Smooth muscle cell (in vitro differentiated cells): Measurements from ENCODE around the gene FCN3. TPM values are rescaled to one million over a fixed set of nuclear protein-coding genes. Genes with fewer than 3 reads are reported as not detected.

ENCODE experiments used
- DNase-seq: peaks from one replicate; lab custom pipeline; 2025; ENCODE audit not compliant: unreplicated experiment; lab: John Stamatoyannopoulos, UW
- H2AFZ ChIP-seq: fragments of 200-600 bp; sonication (generic); 2 replicates; pipeline ENCODE4 v1.6.0; 2016; ENCODE audit warnings: antibody characterized with exemption, low read depth, mild to moderate bottlenecking
- H3F3A ChIP-seq: fragments of 200-600 bp; sonication (generic); 2 replicates; pipeline ENCODE4 v1.6.0; 2017; ENCODE audit warnings: antibody characterized with exemption, low read depth
- H3K27ac ChIP-seq: fragments of 200-600 bp; sonication (generic); 2 replicates; pipeline ENCODE4 v1.5.1; 2016; ENCODE audit warnings: low read depth, mild to moderate bottlenecking
- H3K27me3 ChIP-seq: fragments of 200-600 bp; sonication (generic); 2 replicates; pipeline ENCODE4 v1.6.1; 2016; ENCODE audit warnings: low read depth, mild to moderate bottlenecking
- H3K36me3 ChIP-seq: fragments of 200-600 bp; sonication (generic); 2 replicates; pipeline ENCODE4 v1.5.1; 2016; ENCODE audit warnings: low read depth
- H3K4me1 ChIP-seq: fragments of 200-600 bp; sonication (generic); 2 replicates; pipeline ENCODE4 v1.5.1; 2016; ENCODE audit warnings: low read depth
- H3K4me2 ChIP-seq: fragments of 200-600 bp; sonication (generic); 2 replicates; pipeline ENCODE4 v1.6.0; 2016; ENCODE audit warnings: mild to moderate bottlenecking
- H3K4me3 ChIP-seq: fragments of 200-600 bp; sonication (generic); 2 replicates; pipeline ENCODE4 v1.5.1; 2016; ENCODE audit warnings: mild to moderate bottlenecking
- H3K79me2 ChIP-seq: fragments of 200-600 bp; sonication (generic); 2 replicates; pipeline ENCODE4 v1.6.0; 2016; ENCODE audit warnings: low read depth, mild to moderate bottlenecking
- H3K9ac ChIP-seq: fragments of 200-600 bp; sonication (generic); 2 replicates; pipeline ENCODE4 v1.6.0; 2016; ENCODE audit warnings: low read depth
- H3K9me3 ChIP-seq: fragments of 200-600 bp; sonication (generic); replicated peaks from 2 replicates; pipeline ENCODE4 v1.5.1; 2016; ENCODE audit warnings: low read depth
- H4K20me1 ChIP-seq: fragments of 200-600 bp; sonication (generic); 2 replicates; pipeline ENCODE4 v1.6.0; 2016; ENCODE audit warnings: low read depth
- WGBS: methylation state at CpG from one replicate; pipeline ENCODE4 v1.1.7; 2016; ENCODE audit warnings: low lambda C conversion rate; 5-methylcytosine and 5-hydroxymethylcytosine counted together
- polyA plus RNA-seq: library from polyadenylated mRNA; unstranded; fragments of >200 nt; fragmentation: Nextera tagmentation; extraction: Ambion mirVana; gene quantifications from 2 replicates; pipeline ENCODE4 v1.2.1, GENCODE V29; 2016
- total RNA-seq: library from RNA; depleted of rRNA; stranded (reverse); fragments of >200 nt; gene quantifications from 2 replicates; pipeline ENCODE4 v1.2.3, GENCODE V29; 2014
- TF ChIP-seq, protein P1 (sequence below): fragments of 200-600 bp; sonication (generic); IDR thresholded peaks from 2 replicates; pipeline ENCODE4 v1.5.1; 2017; ENCODE audit warnings: borderline replicate concordance, mild to moderate bottlenecking, antibody characterized with exemption; ENCODE audit not compliant: insufficient read depth, poor library complexity, severe bottlenecking

Gene FCN3
- total and polyA plus RNA-seq, 2 experiments from 2014 or later = not detected

DNA sequence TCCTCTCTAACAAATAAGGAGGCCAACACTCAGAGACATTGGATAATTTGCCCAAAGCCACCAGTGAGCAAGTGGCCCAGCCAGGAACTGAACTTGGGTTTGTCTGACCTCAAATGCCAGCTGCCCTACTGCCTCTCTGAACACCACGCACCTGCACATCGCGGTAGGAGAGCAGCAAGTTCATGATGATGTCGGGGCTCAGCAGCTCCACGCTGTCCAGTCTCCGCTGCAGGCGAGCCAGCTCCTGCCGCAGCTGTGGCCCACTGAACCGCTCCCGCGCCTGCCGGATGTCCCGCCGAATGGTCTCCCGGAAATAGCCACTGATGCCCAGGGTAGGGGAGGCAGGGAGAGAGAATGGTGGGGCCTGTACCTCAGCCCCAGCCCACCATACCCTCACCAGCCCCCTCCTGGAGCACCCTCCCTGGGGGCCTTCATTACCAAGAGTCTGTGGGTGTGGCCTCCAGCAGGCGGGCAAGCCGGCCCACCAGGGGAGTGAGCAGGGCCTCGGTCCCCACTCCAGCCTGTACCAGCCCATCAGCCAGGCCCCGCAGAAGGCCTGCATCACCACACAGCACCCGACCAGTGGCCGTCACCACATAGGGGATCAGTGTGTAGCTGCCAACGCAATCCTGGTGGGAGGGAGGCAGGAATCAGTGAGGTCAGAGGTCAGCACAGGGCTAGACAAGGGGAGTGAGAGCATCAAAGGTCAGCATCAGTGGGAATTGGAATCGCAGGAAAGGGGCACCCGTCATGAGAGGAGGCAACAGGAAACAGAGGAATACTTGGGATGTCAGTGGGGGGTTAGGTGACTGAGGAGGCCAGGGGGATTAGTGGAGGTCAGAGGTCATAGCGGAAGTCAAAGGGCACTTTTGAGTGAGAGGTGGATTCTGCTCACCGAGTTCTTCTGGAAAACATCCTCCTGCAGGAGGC, 10.6 kb downstream of the FCN3 start:
- no peak for DNase-seq
- H3K36me3 ChIP-seq = no peaks in the 10 kb centered on the region
- H3K4me2 ChIP-seq = no peak overlapping the region
- 91% methylated on average over 26 of the region's 26 CpGs for WGBS
- peaks cover 5% of the 10 kb centered on the region for H4K20me1 ChIP-seq
- TF ChIP-seq, protein P1, sequence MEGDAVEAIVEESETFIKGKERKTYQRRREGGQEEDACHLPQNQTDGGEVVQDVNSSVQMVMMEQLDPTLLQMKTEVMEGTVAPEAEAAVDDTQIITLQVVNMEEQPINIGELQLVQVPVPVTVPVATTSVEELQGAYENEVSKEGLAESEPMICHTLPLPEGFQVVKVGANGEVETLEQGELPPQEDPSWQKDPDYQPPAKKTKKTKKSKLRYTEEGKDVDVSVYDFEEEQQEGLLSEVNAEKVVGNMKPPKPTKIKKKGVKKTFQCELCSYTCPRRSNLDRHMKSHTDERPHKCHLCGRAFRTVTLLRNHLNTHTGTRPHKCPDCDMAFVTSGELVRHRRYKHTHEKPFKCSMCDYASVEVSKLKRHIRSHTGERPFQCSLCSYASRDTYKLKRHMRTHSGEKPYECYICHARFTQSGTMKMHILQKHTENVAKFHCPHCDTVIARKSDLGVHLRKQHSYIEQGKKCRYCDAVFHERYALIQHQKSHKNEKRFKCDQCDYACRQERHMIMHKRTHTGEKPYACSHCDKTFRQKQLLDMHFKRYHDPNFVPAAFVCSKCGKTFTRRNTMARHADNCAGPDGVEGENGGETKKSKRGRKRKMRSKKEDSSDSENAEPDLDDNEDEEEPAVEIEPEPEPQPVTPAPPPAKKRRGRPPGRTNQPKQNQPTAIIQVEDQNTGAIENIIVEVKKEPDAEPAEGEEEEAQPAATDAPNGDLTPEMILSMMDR = no peak
- no peaks in the 10 kb centered on the region for H3K27me3 ChIP-seq
- no peak overlapping the region for H3K27ac ChIP-seq
- H3F3A ChIP-seq = peaks cover 7% of the 10 kb centered on the region
- no peak overlapping the region for H3K9ac ChIP-seq
- H3K4me3 ChIP-seq = no peak overlapping the region
- H3K9me3 ChIP-seq = no peaks in the 10 kb centered on the region
- peaks cover 24% of the 10 kb centered on the region for H3K4me1 ChIP-seq
- no peak overlapping the region for H2AFZ ChIP-seq
- peaks cover 5% of the 10 kb centered on the region for H3K79me2 ChIP-seq

DNA sequence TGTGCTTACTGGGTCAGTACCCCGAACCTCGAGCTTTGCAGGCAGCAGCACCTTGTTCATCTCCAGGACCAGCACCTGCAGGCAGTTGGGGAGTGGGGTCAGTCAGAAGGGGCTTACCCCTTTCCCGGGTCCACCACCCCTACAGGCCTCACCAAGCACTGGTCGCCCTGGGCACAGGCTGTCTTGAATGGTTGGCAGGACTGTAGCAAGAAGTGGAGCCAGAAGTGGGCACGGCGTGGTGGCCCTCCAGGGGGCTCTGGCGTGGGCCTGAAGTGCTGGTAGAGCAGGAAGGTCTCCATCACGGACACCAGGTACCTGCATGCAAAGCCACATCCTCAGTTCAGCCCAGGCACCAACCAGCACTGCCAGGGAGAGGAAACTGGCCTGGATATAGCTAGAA, 13.1 kb downstream of the FCN3 start:
- Histone ChIP-seq H2AFZ (no peak overlapping the region), H3F3A (peaks cover 7% of the 10 kb centered on the region), H3K36me3 (no peaks in the 10 kb centered on the region), H3K9me3 (no peaks in the 10 kb centered on the region), H3K27ac (no peak overlapping the region), H3K9ac (no peak overlapping the region), H3K4me3 (no peak overlapping the region), H3K4me1 (peaks cover 18% of the 10 kb centered on the region), H3K79me2 (peaks cover 5% of the 10 kb centered on the region), H4K20me1 (peaks cover 5% of the 10 kb centered on the region), H3K27me3 (no peaks in the 10 kb centered on the region), H3K4me2 (no peak overlapping the region)
- 97% methylated on average over 8 of the region's 8 CpGs for WGBS
- no peak for DNase-seq
- TF ChIP-seq, protein P1 = no peak

DNA sequence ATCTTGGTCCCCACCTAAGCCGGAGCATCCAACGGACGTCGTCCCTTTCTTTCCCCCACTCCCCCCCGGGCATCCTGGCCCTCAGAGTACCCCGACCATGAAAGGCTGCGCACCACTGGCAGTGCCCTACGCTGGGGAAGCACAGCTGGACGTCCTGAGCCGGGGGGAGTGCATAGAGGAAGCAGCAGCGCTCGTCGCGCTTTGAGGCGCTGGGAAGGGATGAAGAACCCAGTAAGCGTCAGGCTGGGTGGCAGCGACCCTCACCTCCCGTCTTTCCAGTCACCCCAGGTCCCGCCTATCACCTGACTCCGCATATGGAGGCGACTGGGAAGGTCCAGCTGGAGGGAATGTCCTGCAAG, 13.6 kb downstream of the FCN3 start:
- H3K27ac ChIP-seq = no peak overlapping the region
- H3K79me2 ChIP-seq = peaks cover 5% of the 10 kb centered on the region
- TF ChIP-seq, protein P1 = no peak
- H3K36me3 ChIP-seq = no peaks in the 10 kb centered on the region
- H3K4me2 ChIP-seq = peak overlapping the region; percentile 98
- 46% methylated on average over 17 of the region's 21 CpGs for WGBS
- no peak overlapping the region for H2AFZ ChIP-seq
- no peak overlapping the region for H3K9ac ChIP-seq
- no peak for DNase-seq
- peak overlapping the region; percentile 42 for H3K4me3 ChIP-seq
- H4K20me1 ChIP-seq = peaks cover 5% of the 10 kb centered on the region
- peaks cover 18% of the 10 kb centered on the region for H3K4me1 ChIP-seq
- peaks cover 5% of the 10 kb centered on the region for H3F3A ChIP-seq
- H3K27me3 ChIP-seq = no peaks in the 10 kb centered on the region
- H3K9me3 ChIP-seq = no peaks in the 10 kb centered on the region
